Ascending aorta (tissue), 2 donors: ENCODE measurements around the gene ZNF417. TPM values are rescaled to one million over a fixed set of nuclear protein-coding genes. Genes with fewer than 3 reads are reported as not detected.

ENCODE experiments used
- DNase-seq, 2 donors: peaks; one replicate each; pipeline ENCODE4 v3.0.0-alpha.2; 2019; ENCODE audit warnings: low spot score in 2 of 2
- H3K27ac ChIP-seq, 2 donors: fragments of 200-600 bp; sonication (generic); one replicate each; pipeline ENCODE4 v1.5.1; 2016 to 2017; ENCODE audit warnings: mild to moderate bottlenecking in 1 of 2
- H3K27me3 ChIP-seq: fragments of 200-600 bp; sonication (generic); one replicate; pipeline ENCODE4 v1.5.1; 2017
- H3K36me3 ChIP-seq, 2 donors: fragments of 200-600 bp; sonication (generic); one replicate each; pipeline ENCODE4 v1.5.1; 2016
- H3K4me1 ChIP-seq, 2 donors: fragments of 200-600 bp; sonication (generic); one replicate each; pipeline ENCODE4 v1.5.1; 2016 to 2017; ENCODE audit warnings: mild to moderate bottlenecking in 1 of 2
- H3K4me3 ChIP-seq, 2 donors: fragments of 200-600 bp; sonication (generic); one replicate each; pipeline ENCODE4 v1.5.1; 2016 to 2017; ENCODE audit warnings: mild to moderate bottlenecking in 1 of 2
- H3K9me3 ChIP-seq, 2 donors: fragments of 200-600 bp; sonication (generic); one replicate each; pipeline ENCODE4 v1.5.1; 2016
- CTCF ChIP-seq, 3 experiments: fragments of 200-600 bp in 2 of 3; fragments of 450-650 bp in 1 of 3; sonication (generic) in 2 of 3; IDR thresholded peaks; one replicate each; pipeline ENCODE4 v1.5.1; 2016 to 2019; ENCODE audit warnings: antibody characterized with exemption in 3 of 3, mild to moderate bottlenecking in 1 of 3, moderate library complexity in 1 of 3
- intact Hi-C: fragments of 100-400 bp; cut with DNase I; formaldehyde crosslinking; loops from one replicate; pipeline ENCODE4 v1.15.1; 2023
- total RNA-seq: library from RNA; depleted of rRNA; stranded (reverse); fragments of >200 nt; gene quantifications from one replicate; pipeline ENCODE4 v1.1.0, GENCODE V29; 2016

ZNF417 gene
- total RNA-seq, 1 donor from 2014 or later, result 2.3 TPM

GRCh38 chr19:57949296-57949695 is 32.9 kb upstream of the ZNF417 start:
- intact Hi-C loops, result no loop called here
- DNase-seq, result no peak
- Histone ChIP-seq H3K4me1 (no peaks in the 10 kb centered on the region), H3K4me3 (no peak overlapping the region), H3K36me3 (peaks cover 1 to 4% of the 10 kb centered on the region in 2 donors), H3K27ac (no peak overlapping the region), H3K9me3 (peaks cover 22 to 37% of the 10 kb centered on the region in 2 donors), H3K27me3 (no peaks in the 10 kb centered on the region)
- TF ChIP-seq CTCF (IDR thresholded peaks at IDR 0.05), result no peak

DNA sequence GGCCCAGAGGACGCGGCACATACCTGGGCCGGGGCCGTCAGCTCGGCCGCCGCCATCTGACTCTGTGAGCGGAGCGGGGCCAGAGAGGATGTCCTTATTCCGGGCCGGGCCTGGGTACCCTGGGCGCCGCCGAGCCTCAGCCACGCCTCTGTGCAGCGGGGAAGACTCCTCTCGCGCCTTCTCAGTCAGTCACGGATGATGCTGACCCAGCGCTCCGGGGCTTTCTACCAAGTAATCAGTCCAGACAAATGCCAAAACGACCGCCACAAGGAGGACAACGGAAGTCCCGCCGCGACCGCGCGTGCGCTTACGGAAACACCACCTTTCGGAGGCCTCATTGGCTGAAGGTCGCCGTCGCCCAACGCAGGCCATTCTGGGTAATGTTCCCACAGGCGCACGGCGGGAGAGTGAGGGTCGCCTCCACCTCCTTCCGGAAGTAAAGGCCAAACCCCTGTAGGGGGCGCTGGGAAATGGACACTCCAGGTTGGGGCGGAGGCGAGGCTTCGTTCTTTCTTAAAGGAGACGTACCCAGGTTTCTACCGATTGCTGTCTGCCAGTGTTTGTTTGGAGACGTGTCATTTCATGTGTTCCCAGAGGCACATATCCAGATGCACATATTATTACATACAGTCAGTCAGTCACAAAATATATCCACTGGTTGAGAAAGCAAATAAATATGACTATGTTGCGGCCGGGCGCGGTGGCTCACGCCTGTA is 31.2 kb upstream of the ZNF417 start, which contains the start of gene ZNF256:
TSS of gene ZNF256 (minus strand) at position 288 of the 716 bp plus-strand sequence. CDS start at position 56, 232 bp downstream.
- intact Hi-C loops, result loop anchor here (1.0 kb wide), 1 partner anchor 208 kb away; no protein-coding TSS in a partner anchor
- Histone ChIP-seq H3K27ac (peak within 1 kb of the TSS; percentile 78 to 82), H3K4me3 (peak within 1 kb of the TSS; percentile 58 to 82), H3K27me3 (no peaks in the 10 kb centered on the region), H3K36me3 (peaks cover 16 to 21% of the 10 kb centered on the region in 2 donors), H3K4me1 (no peaks in the 10 kb centered on the region), H3K9me3 (peaks cover 39 to 54% of the 10 kb centered on the region in 2 donors)
- peak; percentile 33 to 47 (median 46) for TF ChIP-seq CTCF (IDR thresholded peaks at IDR 0.05)
- DNase-seq, result peak; percentile 55 to 95

DNA sequence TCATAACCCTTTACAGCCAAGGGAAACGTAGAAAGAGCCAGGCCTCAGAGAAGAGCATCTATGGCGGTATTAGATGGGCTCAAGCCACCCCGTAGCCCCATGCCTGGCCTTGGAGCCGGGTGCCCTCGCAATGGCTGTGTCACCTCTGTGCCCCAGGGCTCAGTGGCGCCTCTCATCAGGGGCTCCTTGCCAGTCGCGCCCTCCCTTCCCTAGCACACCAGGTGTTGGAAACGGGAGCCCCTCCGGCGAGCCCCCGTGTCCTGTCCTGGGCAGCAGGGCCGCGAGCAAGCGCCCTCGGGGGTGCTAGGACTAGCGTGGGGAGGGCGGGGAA is 30.7 kb upstream of the ZNF417 start:
- H3K36me3 ChIP-seq, result peaks cover 21 to 26% of the 10 kb centered on the region in 2 donors
- intact Hi-C loops, result loop anchor here (1.0 kb wide), 1 partner anchor 208 kb away; no protein-coding TSS in a partner anchor
- H3K4me1 ChIP-seq, result no peaks in the 10 kb centered on the region
- H3K9me3 ChIP-seq, result peaks cover 44 to 57% of the 10 kb centered on the region in 2 donors
- H3K27ac ChIP-seq, result peak overlapping the region; percentile 78 to 82
- H3K27me3 ChIP-seq, result no peaks in the 10 kb centered on the region
- no peak for TF ChIP-seq CTCF (IDR thresholded peaks at IDR 0.05)
- no peak for DNase-seq
- peak overlapping the region; percentile 58 to 82 for H3K4me3 ChIP-seq

DNA sequence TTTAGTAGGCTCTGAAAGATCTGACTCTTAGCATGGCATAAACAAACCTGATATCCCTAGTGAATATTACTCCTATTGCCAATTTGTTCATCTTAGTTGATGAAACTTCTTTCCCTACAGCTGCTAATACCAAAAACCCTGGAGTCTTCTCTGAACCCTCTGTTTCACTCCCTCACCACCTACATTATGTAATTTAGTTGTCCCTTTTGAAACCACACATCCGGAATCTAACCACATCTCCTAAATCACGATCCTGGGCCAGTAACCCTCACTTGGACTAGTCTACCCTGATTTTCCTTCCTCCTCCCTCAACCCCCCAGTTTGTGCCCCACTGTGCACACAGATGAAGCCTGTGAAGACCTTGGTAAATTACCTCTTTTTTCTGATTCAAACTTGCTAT is 29.9 kb upstream of the ZNF417 start:
- Histone ChIP-seq H3K27ac (no peak overlapping the region), H3K4me3 (peak overlapping the region in 1 of 2 donors; percentile 82), H3K4me1 (no peaks in the 10 kb centered on the region), H3K36me3 (peaks cover 29 to 33% of the 10 kb centered on the region in 2 donors), H3K27me3 (no peaks in the 10 kb centered on the region), H3K9me3 (peaks cover 51 to 58% of the 10 kb centered on the region in 2 donors)
- intact Hi-C loops, result no loop called here
- no peak for TF ChIP-seq CTCF (IDR thresholded peaks at IDR 0.05)
- no peak for DNase-seq

GRCh38 chr19:57941593-57941992 is 25.2 kb upstream of the ZNF417 start:
- no peak for TF ChIP-seq CTCF (IDR thresholded peaks at IDR 0.05)
- Histone ChIP-seq H3K4me3 (no peak overlapping the region), H3K36me3 (peaks cover 42 to 64% of the 10 kb centered on the region in 2 donors), H3K27ac (no peak overlapping the region), H3K27me3 (no peaks in the 10 kb centered on the region), H3K4me1 (no peaks in the 10 kb centered on the region), H3K9me3 (peaks cover 80 to 97% of the 10 kb centered on the region in 2 donors)
- no peak for DNase-seq
- intact Hi-C loops, result no loop called here
